Kidney glomerular epithelial cell (primary cell): Measurements from ENCODE around the gene FMN1.

ENCODE experiments used
- DNase-seq: peaks from one replicate; lab custom pipeline; 2025; lab: John Stamatoyannopoulos, UW

FMN1 gene

DNA sequence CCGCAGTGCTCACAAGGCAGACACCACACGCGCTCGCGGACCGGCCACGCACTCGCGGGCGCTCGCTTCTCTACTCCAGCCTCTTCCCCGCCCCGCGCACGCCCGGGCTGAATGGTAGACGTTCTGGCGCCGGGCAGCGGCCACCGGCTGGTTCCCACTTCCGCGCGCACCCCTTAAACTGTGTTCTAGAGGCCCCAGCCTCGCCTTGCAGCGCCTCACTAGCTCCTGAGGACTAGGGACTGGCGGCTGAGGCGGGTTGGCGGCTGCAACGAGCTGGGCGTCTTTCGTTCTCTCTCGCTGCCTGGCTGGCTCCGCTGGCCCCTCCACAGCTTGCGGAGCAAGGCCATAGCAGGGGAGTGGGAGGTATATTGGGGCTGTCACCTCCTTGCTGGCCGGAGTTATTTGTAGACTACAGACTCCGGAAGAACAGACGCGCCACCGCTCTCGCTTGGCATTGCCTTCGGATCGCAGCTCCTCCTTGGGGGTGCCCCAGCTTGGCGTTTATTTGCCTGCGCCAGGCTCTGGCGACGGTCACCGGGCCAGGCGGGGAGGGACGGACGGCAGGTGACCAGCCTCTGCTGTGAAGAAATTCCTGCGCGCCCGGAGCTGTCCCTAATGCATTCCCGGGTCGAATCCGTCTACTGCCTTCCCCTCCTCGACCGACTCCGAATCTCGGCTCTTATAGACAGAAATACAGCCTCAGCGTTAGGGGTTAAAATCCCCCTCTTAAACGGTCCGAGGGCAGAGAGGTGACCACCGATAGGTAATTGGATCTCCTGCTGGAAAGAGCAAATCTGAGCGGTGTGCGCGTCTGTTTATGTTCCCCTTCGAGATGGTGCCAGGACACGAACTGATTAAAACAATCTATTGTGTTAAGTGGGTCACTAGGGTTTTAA is 475.4 kb downstream of the FMN1 start:
- DNase-seq: no peak

DNA sequence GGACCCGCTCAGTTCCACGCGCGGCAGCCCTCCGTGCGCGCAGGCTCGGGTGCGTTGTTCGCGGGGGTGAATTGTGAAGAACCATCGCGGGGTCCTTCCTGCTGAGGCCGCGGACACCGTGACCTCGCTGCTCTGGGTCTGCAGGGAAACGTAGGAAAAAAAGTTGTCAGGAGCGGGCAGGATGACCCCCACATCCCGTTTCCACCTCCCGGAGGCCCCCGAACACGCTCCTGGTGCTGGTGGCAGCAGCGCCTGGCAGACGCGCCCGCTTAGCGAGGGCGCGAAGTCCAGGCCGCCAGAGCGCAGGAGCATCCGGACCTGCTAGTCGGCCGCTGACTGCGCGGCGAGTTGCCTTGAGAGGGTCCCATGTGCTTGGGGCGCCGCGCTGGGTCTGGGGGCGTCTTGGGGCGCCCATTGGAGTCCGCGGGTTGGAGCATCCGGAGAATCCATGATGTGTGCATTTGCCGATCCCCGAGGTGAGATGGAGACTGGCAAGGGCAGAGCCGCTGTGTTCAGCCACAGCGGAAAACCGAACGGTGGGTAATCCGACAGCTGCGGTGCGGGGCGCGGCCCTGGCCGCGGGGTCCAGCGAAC is 476.2 kb downstream of the FMN1 start:
- DNase-seq: no peak

DNA sequence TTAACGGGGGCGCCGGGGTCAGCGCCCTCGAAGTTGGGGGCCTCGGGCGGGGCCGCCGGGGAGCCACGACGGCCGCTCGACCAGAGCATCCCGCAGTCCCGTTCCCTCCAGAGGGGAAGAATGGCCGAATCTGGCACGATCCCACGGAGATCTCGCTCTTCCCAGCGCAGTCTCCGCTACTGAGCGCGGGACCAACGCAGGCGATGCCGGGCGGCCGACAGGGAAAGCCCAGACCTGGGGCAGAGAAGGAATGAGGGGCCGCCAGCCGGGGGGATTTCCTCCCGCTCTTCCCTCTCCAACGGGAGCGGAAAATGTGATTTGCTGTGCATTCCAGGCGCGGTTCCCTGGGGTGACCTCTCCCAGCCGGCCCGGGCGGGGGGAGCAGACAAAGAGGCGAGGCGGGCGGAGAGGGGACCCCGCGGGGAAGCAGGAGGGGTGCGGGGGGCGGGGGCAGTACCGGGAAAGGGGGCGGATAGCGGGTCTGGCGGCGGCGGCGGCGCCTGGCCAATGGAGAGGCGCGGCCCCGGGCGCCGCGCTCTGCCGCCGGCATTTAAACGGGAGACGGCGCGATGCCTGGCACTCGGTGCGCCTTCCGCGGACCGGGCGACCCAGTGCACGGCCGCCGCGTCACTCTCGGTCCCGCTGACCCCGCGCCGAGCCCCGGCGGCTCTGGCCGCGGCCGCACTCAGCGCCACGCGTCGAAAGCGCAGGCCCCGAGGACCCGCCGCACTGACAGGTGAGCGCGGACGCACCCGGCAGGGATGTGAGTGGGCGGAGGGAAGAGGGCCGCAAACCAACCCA is 476.9 kb downstream of the FMN1 start, which contains the start of gene GREM1:
Gene GREM1, plus strand, starts transcription at position 579 of the 801 bp plus-strand sequence. CDS start 12,687 bp downstream, outside the sequence.
- DNase-seq: no peak

DNA sequence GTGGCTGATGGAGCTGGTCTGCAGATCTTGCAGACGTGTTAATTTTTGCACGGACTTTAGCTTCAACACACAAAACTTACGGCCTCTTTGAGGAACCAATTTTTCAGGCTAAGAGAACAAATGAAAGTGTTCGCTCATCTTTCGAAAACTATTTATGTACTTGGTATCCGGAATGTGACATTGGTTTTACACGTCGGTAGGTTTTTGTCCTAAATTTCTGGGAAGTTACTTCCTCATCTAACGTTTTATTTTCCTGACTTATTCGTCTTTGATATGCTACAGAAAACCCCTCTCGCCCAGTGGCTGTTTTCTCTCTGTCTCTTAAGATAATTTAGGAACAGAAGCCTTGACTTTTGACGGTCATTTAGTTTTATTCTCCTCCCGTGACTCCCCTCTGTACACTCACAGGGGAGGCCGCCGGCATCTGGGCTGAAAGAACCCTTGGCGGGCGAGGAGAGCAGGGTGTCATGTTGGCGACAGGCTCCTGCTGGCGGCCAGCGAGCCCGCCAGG is 477.5 kb downstream of the FMN1 start:
- no peak for DNase-seq

DNA sequence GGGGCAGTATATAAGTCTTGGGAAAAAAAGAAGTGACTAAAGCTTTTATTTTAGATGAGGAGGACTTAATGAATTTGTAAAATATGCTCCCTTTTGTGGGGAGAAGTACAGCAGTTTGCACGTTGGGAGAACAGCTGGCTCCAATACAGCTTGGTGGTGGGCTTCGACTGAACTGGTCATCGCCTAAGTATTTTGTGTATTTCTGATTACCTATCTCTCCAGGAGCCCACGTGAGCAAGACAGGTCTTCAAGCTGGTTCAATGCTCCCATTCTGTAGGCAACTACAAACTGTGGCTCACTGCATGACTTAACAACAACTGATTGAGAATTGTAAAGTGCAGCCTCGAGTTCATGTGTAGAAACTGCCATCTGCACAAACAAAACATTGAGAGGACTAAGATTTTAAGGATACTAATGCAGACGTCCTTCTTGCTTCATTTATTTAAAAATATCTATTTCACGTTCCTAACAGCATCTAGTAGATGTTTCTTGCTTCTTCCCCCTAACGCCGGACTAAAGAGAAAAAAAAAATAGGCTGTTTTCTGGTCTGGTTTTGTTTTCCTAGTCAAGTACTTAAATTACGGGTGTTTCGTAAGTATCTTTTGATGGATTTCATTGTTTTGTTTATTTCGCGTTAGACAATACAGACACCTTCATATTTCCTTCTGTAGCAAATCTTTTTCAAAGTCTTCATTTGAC is 478.1 kb downstream of the FMN1 start:
- no peak for DNase-seq
